Keratinocyte (primary cell): ENCODE measurements around the gene CDIPT. TPM values are rescaled to one million over a fixed set of nuclear protein-coding genes. Genes with fewer than 3 reads are reported as not detected.

ENCODE experiments used
- DNase-seq: peaks from one replicate; pipeline ENCODE4 v3.0.0-alpha.2; 2011; ENCODE audit warnings: low read depth, missing footprints, low spot score
- FAIRE-seq: peaks from 2 replicates; lab custom pipeline; 2011; peaks lifted over from hg19 to GRCh38; lab: Jason Lieb, UNC
- H2AFZ ChIP-seq: 2 replicates; pipeline ENCODE4 v1.6.0; 2012; ENCODE audit warnings: low read length, control low read depth, inconsistent platforms; ENCODE audit not compliant: control insufficient read depth
- H3K27ac ChIP-seq: 2 replicates; pipeline ENCODE4 v1.5.1; 2011; ENCODE audit warnings: low read length; ENCODE audit not compliant: control insufficient read depth, insufficient read depth
- H3K27me3 ChIP-seq: 3 replicates; pipeline ENCODE4 v1.6.0; 2011; ENCODE audit warnings: low read length; ENCODE audit not compliant: control insufficient read depth, insufficient read depth; ENCODE audit errors: extremely low read depth
- H3K36me3 ChIP-seq, 2 experiments: 2 replicates in 1 of 2; 3 replicates in 1 of 2; pipeline ENCODE4 v1.5.1; 2011; ENCODE audit warnings: low read length in 2 of 2, mild to moderate bottlenecking in 1 of 2; ENCODE audit not compliant: control insufficient read depth in 2 of 2, insufficient read depth in 2 of 2; ENCODE audit errors: extremely low read depth in 1 of 2
- H3K4me1 ChIP-seq: 3 replicates; pipeline ENCODE4 v1.5.1; 2011; ENCODE audit warnings: low read length; ENCODE audit not compliant: control insufficient read depth, insufficient read depth; ENCODE audit errors: extremely low read depth
- H3K4me2 ChIP-seq: 3 replicates; pipeline ENCODE4 v1.6.0; 2011; ENCODE audit warnings: low read depth, low read length; ENCODE audit not compliant: control insufficient read depth, insufficient read depth; ENCODE audit errors: extremely low read depth
- H3K4me3 ChIP-seq, 3 experiments: fragments of 200-600 bp in 1 of 3; sonication (generic) in 1 of 3; 2 replicates in 2 of 3; 3 replicates in 1 of 3; pipeline ENCODE4 v1.5.1; 2011 to 2016; ENCODE audit warnings: low read length in 3 of 3, mild to moderate bottlenecking in 3 of 3, control low read depth in 2 of 3, inconsistent platforms in 1 of 3, low read depth in 1 of 3, mixed read lengths in 1 of 3, mixed run types in 1 of 3, moderate library complexity in 1 of 3; ENCODE audit not compliant: control insufficient read depth in 2 of 3, insufficient read depth in 2 of 3; ENCODE audit errors: extremely low read depth in 1 of 3
- H3K79me2 ChIP-seq: 2 replicates; pipeline ENCODE4 v1.6.0; 2012; ENCODE audit warnings: low read length; ENCODE audit not compliant: control insufficient read depth, insufficient read depth
- H3K9ac ChIP-seq: 3 replicates; pipeline ENCODE4 v1.6.0; 2011; ENCODE audit warnings: low read length; ENCODE audit not compliant: control insufficient read depth, insufficient read depth; ENCODE audit errors: extremely low read depth
- H3K9me1 ChIP-seq: 3 replicates; pipeline ENCODE4 v1.6.0; 2011; ENCODE audit warnings: low read length; ENCODE audit not compliant: control insufficient read depth, insufficient read depth; ENCODE audit errors: extremely low read depth
- H3K9me3 ChIP-seq: 2 replicates; pipeline ENCODE4 v1.5.1; 2012; ENCODE audit warnings: low read depth, low read length; ENCODE audit not compliant: control insufficient read depth
- H4K20me1 ChIP-seq: 3 replicates; pipeline ENCODE4 v1.6.0; 2011; ENCODE audit warnings: low read length; ENCODE audit not compliant: control insufficient read depth, insufficient read depth; ENCODE audit errors: extremely low read depth
- EZH2 ChIP-seq: IDR thresholded peaks from one replicate; pipeline ENCODE4 v1.6.1; 2012; ENCODE audit warnings: inconsistent platforms, mild to moderate bottlenecking, low read length, moderate library complexity
- dilution Hi-C: fragments of 300-500 bp; cut with MboI; formaldehyde crosslinking; loops from one replicate; pipeline ENCODE4 v1.7.0; 2020; ENCODE audit warnings: low sequenced_read_pairs; ENCODE audit not compliant: extremely low pct_ligation_motif_present
- polyA plus RNA-seq, 5 experiments: library from polyadenylated mRNA; depleted of rRNA in 3 of 5; stranded (reverse) in 3 of 5; stranded (forward) in 1 of 5; unstranded in 1 of 5; fragments of >200 nt; gene quantifications; 1 replicate in 1 of 5; 2 replicates in 3 of 5; 3 replicates in 1 of 5; pipeline versions ENCODE4 v1.2.1 to v1.2.3, GENCODE V29; 2011 to 2012; ENCODE audit warnings: missing spikeins in 2 of 5, low read depth in 1 of 5, low replicate concordance in 1 of 5
- TF ChIP-seq, protein P1 (sequence below), 3 experiments: IDR thresholded peaks in 1 of 3; conservative IDR thresholded peaks in 1 of 3; optimal IDR thresholded peaks in 1 of 3; 2 replicates in 2 of 3; 3 replicates in 1 of 3; pipeline versions ENCODE3 to v1.5.1; 2011; ENCODE audit warnings: low read length in 3 of 3, mild to moderate bottlenecking in 3 of 3, moderate library complexity in 2 of 3, control low read depth in 1 of 3, inconsistent platforms in 1 of 3; ENCODE audit not compliant: insufficient read depth in 2 of 3; ENCODE audit errors: extremely low read depth in 1 of 3

CDIPT gene
- polyA plus RNA-seq, 1 donor (not counting 4 experiments of a cell fraction or from before 2014, with no cell fraction given): 49.5 TPM

DNA sequence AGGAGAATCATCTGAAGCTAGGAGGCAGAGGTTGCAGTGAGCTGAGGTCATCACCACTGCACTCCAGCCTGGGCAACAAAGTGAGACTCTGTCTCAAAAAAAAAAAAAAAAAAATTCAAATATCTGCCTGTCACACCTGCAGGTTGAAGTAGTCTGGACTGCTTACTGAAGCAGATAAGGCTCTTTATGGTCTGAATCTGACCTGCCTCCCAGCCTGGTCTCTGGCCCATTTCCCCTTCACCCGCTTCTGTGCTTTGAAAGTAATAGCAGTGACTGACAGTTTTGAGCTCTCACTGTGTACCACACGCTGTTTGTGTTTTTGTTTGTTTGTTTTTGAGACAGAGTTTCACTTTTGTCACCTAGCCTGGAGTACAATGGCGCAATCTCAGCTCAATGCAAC lies 30.5 kb upstream of the CDIPT start:
- TF ChIP-seq, protein P1, sequence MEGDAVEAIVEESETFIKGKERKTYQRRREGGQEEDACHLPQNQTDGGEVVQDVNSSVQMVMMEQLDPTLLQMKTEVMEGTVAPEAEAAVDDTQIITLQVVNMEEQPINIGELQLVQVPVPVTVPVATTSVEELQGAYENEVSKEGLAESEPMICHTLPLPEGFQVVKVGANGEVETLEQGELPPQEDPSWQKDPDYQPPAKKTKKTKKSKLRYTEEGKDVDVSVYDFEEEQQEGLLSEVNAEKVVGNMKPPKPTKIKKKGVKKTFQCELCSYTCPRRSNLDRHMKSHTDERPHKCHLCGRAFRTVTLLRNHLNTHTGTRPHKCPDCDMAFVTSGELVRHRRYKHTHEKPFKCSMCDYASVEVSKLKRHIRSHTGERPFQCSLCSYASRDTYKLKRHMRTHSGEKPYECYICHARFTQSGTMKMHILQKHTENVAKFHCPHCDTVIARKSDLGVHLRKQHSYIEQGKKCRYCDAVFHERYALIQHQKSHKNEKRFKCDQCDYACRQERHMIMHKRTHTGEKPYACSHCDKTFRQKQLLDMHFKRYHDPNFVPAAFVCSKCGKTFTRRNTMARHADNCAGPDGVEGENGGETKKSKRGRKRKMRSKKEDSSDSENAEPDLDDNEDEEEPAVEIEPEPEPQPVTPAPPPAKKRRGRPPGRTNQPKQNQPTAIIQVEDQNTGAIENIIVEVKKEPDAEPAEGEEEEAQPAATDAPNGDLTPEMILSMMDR (optimal IDR thresholded peaks at IDR 0.05 in 1 of 3, IDR thresholded peaks at IDR 0.05 in 1 of 3, conservative IDR thresholded peaks at IDR 0.05 in 1 of 3; ENCODE audit: extremely low read depth in 1 of 3, insufficient read depth in 2 of 3, low read length in 3 of 3): no peak
- no peak for TF ChIP-seq EZH2
- no peak overlapping the region for H3K27ac ChIP-seq
- H3K4me2 ChIP-seq: no peak overlapping the region
- no peaks in the 10 kb centered on the region for H3K9me1 ChIP-seq
- H3K4me1 ChIP-seq: peaks cover 2% of the 10 kb centered on the region
- H3K9ac ChIP-seq: no peak overlapping the region
- no peaks in the 10 kb centered on the region for H4K20me1 ChIP-seq
- FAIRE-seq (no peak), DNase-seq (no peak)
- H3K9me3 ChIP-seq: no peaks in the 10 kb centered on the region
- no peak overlapping the region for H3K4me3 ChIP-seq
- H3K36me3 ChIP-seq: no peaks in the 10 kb centered on the region
- dilution Hi-C loops: no loop called here
- no peaks in the 10 kb centered on the region for H3K79me2 ChIP-seq
- peaks cover 14% of the 10 kb centered on the region for H3K27me3 ChIP-seq
- no peak overlapping the region for H2AFZ ChIP-seq

DNA sequence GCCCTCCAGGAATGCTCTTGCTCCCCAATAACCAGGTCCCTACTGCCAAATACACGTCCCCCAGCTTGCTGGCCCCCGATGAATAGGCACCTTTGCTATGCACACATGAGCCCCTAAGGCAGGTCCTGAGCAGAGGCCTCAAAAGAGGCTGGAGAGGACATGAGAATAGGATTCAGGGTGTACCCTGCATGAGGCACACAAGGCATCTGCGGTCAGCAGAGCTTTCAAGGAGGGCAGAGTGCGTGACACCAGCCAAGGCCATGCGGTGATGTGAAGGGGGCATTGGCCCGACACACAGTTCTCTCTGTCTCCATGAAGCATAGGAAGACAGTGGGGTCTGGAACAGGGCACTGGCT lies 29.4 kb upstream of the CDIPT start:
- Histone ChIP-seq H3K9me3 (no peaks in the 10 kb centered on the region), H3K36me3 (no peaks in the 10 kb centered on the region), H3K27ac (no peak overlapping the region), H3K27me3 (peaks cover 3% of the 10 kb centered on the region), H4K20me1 (no peaks in the 10 kb centered on the region), H3K4me3 (no peak overlapping the region), H3K4me1 (no peaks in the 10 kb centered on the region), H3K79me2 (no peaks in the 10 kb centered on the region), H3K4me2 (no peak overlapping the region), H2AFZ (no peak overlapping the region), H3K9me1 (no peaks in the 10 kb centered on the region), H3K9ac (no peak overlapping the region)
- dilution Hi-C loops: no loop called here
- no peak for FAIRE-seq
- TF ChIP-seq, protein P1 (optimal IDR thresholded peaks at IDR 0.05 in 1 of 3, IDR thresholded peaks at IDR 0.05 in 1 of 3, conservative IDR thresholded peaks at IDR 0.05 in 1 of 3; ENCODE audit: extremely low read depth in 1 of 3, insufficient read depth in 2 of 3, low read length in 3 of 3): no peak
- no peak for TF ChIP-seq EZH2
- no peak for DNase-seq
